Nucleus accumbens (tissue), 56 donors: ENCODE measurements around the gene ARHGAP10.
"Not testable (repeated sequence)": the region's sequence is repeated elsewhere in the genome, so short reads cannot be mapped to it uniquely, and the experiment has no call there.

ENCODE experiments used
- DNase-seq, 56 donors: peaks; one replicate each; lab custom pipeline; 2025; lab: John Stamatoyannopoulos, UW

The ARHGAP10 gene

GRCh38 chr4:147791341-147791740 lies 59.5 kb downstream of the ARHGAP10 start:
- no peak for DNase-seq

DNA sequence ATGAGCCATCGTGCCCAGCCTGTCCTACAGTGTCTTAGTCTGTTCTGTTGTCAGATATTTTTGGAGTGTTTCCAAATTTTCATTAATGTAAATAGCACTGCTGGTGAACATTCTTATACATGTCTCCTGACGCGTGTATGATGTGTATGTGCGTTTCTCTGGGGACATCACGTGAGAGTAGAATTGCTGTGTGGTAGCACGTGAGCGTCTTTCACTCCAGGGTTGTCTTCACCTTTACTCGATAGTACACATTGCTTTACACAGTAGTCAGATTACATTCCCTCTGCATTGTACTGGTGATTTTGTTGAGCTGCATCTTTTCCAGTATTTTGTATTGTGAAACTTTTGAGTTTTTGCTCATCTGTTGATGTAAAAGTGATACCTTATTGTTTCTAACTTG lies 60.0 kb downstream of the ARHGAP10 start:
- no peak for DNase-seq

- DNase-seq = no peak
These were observed 61.9 kb downstream of the ARHGAP10 start for GRCh38 chr4:147793569-147794313.

- DNase-seq = no peak
These were observed 62.4 kb downstream of the ARHGAP10 start for GRCh38 chr4:147794314-147794680.

DNA sequence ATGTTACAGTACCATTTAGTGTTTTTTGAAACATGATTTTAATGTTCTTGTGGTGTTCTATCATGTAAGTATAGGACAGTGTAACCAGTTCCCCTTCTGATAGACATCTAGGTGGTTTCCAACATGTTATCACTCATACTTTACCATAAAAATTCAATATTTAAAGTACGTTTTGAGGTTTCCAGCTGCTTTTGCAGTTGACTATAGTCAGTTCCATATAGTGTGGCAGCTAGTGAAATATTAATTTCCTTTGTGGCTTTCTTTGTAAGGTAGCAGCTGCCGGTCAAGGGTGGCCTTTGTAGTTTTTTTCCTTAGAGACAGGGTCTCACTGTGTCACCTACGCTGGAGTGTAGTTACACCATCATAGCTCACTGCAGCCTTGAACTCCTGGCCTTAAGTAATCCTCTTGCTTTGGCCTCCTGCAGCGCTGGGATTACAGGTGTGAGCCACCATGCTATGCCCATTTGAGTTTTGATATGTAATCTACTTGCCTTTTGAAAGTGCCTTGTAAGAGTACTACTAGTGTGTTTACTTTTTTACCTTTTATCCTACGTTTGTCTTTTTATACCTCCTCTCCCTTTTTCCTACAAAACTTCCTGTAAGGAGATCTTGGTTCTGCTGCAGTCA lies 63.0 kb downstream of the ARHGAP10 start:
- DNase-seq = no peak

DNA sequence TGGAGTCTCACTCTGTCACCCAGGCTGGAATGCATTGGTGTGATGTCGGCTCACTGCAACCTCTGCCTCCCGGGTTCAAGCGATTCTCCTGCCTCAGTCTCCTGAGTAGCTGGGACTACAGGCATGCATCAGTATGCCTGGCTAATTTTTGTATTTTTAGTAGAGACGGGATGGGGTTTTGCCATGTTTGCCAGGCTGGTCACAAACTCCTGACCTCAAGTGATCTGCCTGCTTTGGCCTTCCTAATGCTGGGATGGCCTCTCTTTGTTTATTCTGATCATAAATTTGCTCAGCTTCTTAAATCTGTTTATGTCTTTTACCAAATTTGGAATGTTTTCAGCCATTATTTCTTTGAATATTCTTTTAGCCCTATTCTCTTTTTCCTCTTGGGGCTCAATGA lies 67.2 kb downstream of the ARHGAP10 start:
- DNase-seq = not testable (repeated sequence)

DNA sequence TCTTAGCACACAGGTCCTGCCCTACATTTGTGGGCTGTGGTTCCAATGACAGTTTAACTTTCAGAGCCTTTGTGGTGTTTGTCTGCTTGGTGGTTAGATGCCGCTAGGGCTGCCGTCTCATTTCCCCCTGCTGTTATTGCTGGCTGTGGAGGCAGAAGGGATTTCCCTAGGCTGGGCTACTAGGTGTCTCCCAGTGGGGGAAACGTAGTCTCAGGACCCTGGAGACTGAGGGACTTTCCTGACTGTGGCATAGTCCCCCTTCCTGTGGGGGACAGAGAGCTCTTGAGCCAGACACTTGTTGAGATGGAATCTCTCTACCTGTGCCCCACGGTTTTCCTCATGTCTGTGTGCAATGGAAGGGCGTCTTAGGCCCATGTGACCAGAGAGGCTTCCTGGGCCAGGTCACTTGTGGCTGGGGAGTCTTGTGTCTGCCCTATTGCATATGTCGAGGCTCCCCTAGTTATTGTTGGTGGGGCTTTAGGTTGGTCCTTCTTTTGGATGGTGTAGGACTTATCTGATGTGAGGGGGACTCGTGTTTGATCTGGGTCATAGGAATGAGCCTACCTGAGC lies 68.2 kb downstream of the ARHGAP10 start:
- DNase-seq = no peak

GRCh38 chr4:147801820-147802219 lies 69.9 kb downstream of the ARHGAP10 start:
- no peak for DNase-seq

GRCh38 chr4:147802346-147802745 lies 70.5 kb downstream of the ARHGAP10 start:
- no peak for DNase-seq

- DNase-seq = no peak
These were observed 74.1 kb downstream of the ARHGAP10 start for GRCh38 chr4:147805946-147806345.

DNA sequence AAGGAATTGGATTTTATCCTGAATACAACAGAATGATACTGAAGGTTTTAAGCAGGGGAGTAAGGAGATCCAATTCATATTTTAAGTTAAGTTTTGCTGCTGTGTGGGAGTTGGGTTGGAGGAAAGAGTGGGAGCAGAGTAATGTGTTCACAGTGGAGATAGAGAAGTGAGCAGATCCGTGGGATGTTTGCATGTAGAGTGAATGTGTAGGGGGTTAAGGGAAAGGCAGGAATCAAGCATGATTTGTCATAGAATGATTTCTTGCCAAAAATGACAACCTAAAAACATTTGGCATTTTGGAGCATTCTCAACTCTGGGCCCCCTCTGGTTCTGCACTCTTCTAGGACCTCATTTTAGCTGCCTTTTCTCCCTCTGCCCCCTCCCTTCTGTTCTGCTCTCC lies 76.6 kb downstream of the ARHGAP10 start:
- peak in 7 of 56 donors; percentile 8 to 42 (median 21) for DNase-seq

GRCh38 chr4:147809211-147809610 lies 77.3 kb downstream of the ARHGAP10 start:
- DNase-seq = no peak

- DNase-seq = no peak
These were observed 80.0 kb downstream of the ARHGAP10 start for GRCh38 chr4:147811878-147812277.

DNA sequence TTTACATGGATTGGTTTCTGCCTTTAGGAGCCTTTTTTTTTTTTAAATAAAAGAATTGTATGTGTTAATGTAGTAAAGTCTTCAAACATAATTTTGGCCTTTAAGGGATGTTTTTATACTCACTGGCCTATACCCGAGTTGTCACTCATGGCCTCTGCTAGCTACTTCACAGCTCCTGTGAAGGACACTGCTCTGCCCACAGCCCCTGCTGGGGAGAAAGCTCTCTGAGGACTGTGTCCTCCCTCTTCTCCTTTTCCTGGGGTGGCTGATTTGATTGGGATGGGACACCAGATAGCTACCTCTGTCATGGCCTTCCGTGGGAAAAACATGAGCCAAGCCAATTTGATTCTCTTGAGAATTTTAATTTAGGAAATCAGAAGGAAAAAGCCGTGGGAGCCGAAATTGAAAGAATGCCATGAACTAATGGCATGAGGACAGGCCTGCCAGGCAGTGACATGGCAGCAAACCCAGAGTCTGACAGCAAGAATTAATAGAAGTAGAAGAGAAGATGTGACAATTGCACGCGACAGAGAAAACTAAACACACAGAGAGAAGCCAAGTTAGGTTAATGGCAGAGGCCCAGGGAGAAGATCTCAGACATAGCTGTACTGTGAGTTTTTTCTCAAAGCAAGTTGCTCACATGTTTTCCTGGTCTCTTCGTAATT lies 81.4 kb downstream of the ARHGAP10 start:
- DNase-seq = no peak

GRCh38 chr4:147813973-147814372 lies 82.1 kb downstream of the ARHGAP10 start:
- DNase-seq = no peak

GRCh38 chr4:147814376-147814775 lies 82.5 kb downstream of the ARHGAP10 start:
- DNase-seq = no peak

- no peak for DNase-seq
These were observed 83.9 kb downstream of the ARHGAP10 start for GRCh38 chr4:147815741-147816140.

DNA sequence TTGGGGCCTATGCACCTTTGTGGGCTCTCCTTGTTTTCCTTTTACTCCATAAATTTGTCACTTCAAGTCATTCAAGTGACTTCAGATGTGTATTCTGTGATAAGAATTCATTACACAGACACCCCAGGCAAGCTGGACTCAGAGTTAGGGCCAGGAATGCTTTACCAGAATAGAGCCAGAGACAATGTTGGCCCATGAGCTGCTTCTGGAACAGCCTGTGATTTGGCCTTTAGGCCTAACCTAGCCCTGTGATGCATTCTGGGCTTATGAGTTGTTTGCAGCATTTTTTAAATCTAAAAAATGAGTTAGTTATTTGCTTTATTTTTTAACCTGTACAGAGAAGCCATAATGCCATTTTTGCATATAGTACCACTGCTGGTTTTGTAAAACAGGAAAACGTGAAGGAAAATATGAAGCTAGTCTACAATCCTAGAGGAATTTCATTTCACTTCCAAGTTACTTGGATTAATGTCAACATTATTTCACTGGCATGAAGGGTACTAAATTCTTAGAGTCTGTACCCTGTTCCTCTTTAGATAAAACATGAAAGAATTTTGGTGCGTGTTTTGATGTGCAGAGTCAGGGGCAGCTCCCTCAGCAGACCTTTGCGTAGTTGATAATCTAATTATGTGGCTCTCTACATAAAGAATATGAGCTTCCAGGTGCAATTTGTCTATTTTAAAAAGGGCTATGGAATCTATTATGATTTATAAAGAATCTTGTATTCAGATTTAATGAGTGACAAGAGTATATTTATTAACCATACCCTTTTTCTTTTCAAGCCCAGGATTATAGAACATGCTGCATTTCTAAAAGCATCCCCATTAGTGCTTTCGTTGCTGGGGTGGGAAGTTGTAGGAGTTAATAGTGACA lies 84.7 kb downstream of the ARHGAP10 start:
- DNase-seq = no peak

GRCh38 chr4:147820975-147821374 lies 89.1 kb downstream of the ARHGAP10 start:
- DNase-seq = no peak

DNA sequence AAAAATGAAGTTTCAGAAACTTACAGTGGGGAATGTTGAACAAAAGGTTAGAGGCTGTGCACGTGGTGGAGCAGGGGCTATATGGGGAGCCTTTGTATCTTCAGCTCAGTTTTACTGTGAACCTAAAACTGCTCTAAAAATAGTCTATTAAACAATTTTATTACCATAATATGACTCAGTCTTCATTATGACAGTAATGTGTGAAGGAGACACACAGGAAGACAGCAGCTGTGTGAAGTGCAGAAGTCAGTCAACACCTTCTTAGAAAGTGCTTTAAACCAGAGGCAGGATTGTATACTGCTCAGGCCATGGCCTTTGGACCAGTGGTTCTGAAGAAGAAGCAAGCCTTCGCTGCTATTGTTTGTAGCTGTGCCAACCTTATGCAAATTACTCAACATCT lies 89.7 kb downstream of the ARHGAP10 start:
- DNase-seq = peak in 5 of 56 donors; percentile 4 to 26 (median 14)
